AG09309 (cell line): ENCODE measurements around the gene KATNA1.

Experiments used
- DNase-seq: peaks from one replicate; pipeline ENCODE4 v3.0.0-alpha.2; 2010; ENCODE audit warnings: low read depth
- H3K4me3 ChIP-seq: 2 replicates; pipeline ENCODE4 v1.5.1; 2011; ENCODE audit warnings: mild to moderate bottlenecking, low read depth, low read length, moderate library complexity; ENCODE audit not compliant: control insufficient read depth
- TF ChIP-seq, protein P1 (sequence below): IDR thresholded peaks from 2 replicates; pipeline ENCODE4 v1.5.1; 2011; ENCODE audit warnings: mild to moderate bottlenecking, low read depth, low read length, inconsistent platforms; ENCODE audit not compliant: insufficient read depth, control insufficient read depth; ENCODE audit errors: missing control alignments

Gene KATNA1

GRCh38 chr6:149648148-149649145 lies at the start of gene KATNA1:
TSS of gene KATNA1 (minus strand) at chr6:149648714. CDS start at chr6:149638547, 10,167 bp downstream.
- DNase-seq, result no peak
- TF ChIP-seq, protein P1, sequence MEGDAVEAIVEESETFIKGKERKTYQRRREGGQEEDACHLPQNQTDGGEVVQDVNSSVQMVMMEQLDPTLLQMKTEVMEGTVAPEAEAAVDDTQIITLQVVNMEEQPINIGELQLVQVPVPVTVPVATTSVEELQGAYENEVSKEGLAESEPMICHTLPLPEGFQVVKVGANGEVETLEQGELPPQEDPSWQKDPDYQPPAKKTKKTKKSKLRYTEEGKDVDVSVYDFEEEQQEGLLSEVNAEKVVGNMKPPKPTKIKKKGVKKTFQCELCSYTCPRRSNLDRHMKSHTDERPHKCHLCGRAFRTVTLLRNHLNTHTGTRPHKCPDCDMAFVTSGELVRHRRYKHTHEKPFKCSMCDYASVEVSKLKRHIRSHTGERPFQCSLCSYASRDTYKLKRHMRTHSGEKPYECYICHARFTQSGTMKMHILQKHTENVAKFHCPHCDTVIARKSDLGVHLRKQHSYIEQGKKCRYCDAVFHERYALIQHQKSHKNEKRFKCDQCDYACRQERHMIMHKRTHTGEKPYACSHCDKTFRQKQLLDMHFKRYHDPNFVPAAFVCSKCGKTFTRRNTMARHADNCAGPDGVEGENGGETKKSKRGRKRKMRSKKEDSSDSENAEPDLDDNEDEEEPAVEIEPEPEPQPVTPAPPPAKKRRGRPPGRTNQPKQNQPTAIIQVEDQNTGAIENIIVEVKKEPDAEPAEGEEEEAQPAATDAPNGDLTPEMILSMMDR, result no peak
- peak within 1 kb of the TSS; percentile 99 for H3K4me3 ChIP-seq

- DNase-seq, result no peak
- TF ChIP-seq, protein P1, result no peak
- H3K4me3 ChIP-seq, result no peak overlapping the region
Observed at GRCh38 chr6:149698175-149698574, 49.7 kb upstream of the KATNA1 start.

GRCh38 chr6:149696901-149697300 lies 48.4 kb upstream of the KATNA1 start:
- TF ChIP-seq, protein P1, result no peak
- DNase-seq, result no peak
- no peak overlapping the region for H3K4me3 ChIP-seq

DNA sequence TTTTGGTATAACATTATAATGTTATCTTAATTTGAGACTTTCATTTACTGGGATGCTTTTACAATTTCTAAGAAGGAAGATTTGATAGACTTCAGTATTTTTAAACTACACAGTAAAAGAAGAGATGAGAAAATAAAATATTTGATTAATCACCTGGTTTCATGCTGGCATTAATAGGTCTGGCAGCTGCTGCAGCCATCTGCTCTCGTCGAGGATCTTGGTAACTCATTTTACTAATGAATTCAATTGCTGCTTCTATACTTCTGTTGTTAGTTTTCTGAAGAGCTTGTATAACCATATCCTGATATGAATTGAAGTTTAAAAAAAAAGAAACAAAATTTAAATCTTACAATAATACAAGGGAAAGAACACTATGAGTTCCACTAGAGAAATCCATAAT lies 46.4 kb upstream of the KATNA1 start:
- H3K4me3 ChIP-seq, result no peak overlapping the region
- TF ChIP-seq, protein P1, result no peak
- DNase-seq, result no peak

DNA sequence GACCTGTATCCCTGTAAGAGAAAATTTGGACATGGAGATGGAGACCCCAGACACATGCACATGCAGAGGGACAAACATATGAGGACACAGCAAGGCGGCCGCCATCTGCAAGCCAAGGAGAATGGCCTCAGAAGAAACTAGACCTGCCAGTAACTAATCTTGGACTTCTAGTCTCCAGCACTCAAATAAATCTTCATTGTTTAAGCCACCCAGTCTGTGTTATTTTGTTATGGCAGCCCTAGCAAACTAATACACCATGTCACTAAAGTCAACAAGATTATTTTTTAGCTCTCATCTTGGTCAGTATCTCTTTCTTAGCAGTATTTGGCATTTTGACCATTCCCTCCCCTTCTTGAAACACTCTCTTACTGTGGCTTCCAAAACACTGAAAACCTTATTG lies 42.7 kb upstream of the KATNA1 start:
- no peak overlapping the region for H3K4me3 ChIP-seq
- TF ChIP-seq, protein P1, result no peak
- DNase-seq, result no peak

- no peak overlapping the region for H3K4me3 ChIP-seq
- no peak for DNase-seq
- TF ChIP-seq, protein P1, result no peak
Observed at GRCh38 chr6:149686230-149686629, 37.7 kb upstream of the KATNA1 start.
